Nephron (organoid): ENCODE results near the gene LIMK1.

Experiments used
- H3K27ac Mint-ChIP-seq, 3 experiments: 2 replicates each; pipeline ENCODE4 v1.8.0; 2020; ENCODE audit warnings: mixed read lengths in 3 of 3, mild to moderate bottlenecking in 2 of 3, moderate library complexity in 1 of 3
- H3K27me3 Mint-ChIP-seq: 2 replicates; pipeline ENCODE4 v1.8.0; 2021; ENCODE audit warnings: low read depth, mild to moderate bottlenecking, moderate library complexity, mixed read lengths
- H3K36me3 Mint-ChIP-seq: 2 replicates; pipeline ENCODE4 v1.8.0; 2020; ENCODE audit warnings: low read depth, mixed read lengths
- H3K4me1 Mint-ChIP-seq: 2 replicates; pipeline ENCODE4 v1.8.0; 2020; ENCODE audit warnings: mixed read lengths
- H3K4me3 Mint-ChIP-seq, 3 experiments: 2 replicates each; pipeline ENCODE4 v1.8.0; 2020; ENCODE audit warnings: mild to moderate bottlenecking in 3 of 3, mixed read lengths in 3 of 3, moderate library complexity in 2 of 3
- H3K9me3 Mint-ChIP-seq: 2 replicates; pipeline ENCODE4 v1.8.0; 2020; ENCODE audit warnings: mixed read lengths
- TF ChIP-seq, protein P1 (sequence below), 3 experiments: fragments of 200-600 bp; sonication (generic); IDR thresholded peaks; one replicate each; pipeline ENCODE4 v1.5.0; 2021; ENCODE audit warnings: antibody characterized with exemption in 3 of 3; ENCODE audit not compliant: unreplicated experiment in 3 of 3

Gene LIMK1

DNA sequence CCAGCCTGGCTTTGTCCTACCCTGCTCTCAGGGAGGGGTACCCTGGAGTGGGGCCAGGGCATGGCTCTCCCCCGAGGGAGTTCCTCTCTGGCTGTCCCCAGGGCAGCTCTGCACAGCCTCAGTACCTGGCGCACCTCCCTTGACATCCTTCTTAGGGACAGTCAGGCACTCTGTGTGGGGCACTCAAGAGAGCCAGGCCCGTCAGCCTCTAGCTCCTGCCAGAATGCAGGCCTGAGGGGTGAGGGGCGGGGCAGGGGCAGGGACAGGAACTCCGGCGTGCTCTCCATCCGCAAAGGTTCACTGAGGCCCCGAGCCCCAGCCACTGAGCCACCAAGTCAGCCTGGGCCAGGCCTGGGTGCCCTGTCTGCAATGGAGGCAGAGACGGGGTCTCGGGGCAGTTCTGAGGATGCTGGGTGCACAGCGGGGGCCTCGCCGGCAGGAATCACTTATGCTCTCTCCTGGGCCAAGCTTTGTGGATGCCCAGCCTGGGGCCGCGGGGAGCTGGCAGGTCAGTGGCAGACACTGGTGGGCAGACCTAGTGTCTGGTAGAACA, 10.1 kb downstream of the LIMK1 start:
- Mint-ChIP-seq H3K27me3 (no peaks in the 10 kb centered on the region), H3K36me3 (peaks cover 22% of the 10 kb centered on the region), H3K4me3 (peak overlapping the region; percentile 63 to 82 (median 75)), H3K4me1 (peaks cover 19% of the 10 kb centered on the region), H3K9me3 (no peaks in the 10 kb centered on the region), H3K27ac (peak overlapping the region; percentile 81 to 94 (median 89))
- TF ChIP-seq, protein P1, sequence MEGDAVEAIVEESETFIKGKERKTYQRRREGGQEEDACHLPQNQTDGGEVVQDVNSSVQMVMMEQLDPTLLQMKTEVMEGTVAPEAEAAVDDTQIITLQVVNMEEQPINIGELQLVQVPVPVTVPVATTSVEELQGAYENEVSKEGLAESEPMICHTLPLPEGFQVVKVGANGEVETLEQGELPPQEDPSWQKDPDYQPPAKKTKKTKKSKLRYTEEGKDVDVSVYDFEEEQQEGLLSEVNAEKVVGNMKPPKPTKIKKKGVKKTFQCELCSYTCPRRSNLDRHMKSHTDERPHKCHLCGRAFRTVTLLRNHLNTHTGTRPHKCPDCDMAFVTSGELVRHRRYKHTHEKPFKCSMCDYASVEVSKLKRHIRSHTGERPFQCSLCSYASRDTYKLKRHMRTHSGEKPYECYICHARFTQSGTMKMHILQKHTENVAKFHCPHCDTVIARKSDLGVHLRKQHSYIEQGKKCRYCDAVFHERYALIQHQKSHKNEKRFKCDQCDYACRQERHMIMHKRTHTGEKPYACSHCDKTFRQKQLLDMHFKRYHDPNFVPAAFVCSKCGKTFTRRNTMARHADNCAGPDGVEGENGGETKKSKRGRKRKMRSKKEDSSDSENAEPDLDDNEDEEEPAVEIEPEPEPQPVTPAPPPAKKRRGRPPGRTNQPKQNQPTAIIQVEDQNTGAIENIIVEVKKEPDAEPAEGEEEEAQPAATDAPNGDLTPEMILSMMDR (IDR thresholded peaks at IDR 0.05; ENCODE audit: unreplicated experiment in 3 of 3): no peak

DNA sequence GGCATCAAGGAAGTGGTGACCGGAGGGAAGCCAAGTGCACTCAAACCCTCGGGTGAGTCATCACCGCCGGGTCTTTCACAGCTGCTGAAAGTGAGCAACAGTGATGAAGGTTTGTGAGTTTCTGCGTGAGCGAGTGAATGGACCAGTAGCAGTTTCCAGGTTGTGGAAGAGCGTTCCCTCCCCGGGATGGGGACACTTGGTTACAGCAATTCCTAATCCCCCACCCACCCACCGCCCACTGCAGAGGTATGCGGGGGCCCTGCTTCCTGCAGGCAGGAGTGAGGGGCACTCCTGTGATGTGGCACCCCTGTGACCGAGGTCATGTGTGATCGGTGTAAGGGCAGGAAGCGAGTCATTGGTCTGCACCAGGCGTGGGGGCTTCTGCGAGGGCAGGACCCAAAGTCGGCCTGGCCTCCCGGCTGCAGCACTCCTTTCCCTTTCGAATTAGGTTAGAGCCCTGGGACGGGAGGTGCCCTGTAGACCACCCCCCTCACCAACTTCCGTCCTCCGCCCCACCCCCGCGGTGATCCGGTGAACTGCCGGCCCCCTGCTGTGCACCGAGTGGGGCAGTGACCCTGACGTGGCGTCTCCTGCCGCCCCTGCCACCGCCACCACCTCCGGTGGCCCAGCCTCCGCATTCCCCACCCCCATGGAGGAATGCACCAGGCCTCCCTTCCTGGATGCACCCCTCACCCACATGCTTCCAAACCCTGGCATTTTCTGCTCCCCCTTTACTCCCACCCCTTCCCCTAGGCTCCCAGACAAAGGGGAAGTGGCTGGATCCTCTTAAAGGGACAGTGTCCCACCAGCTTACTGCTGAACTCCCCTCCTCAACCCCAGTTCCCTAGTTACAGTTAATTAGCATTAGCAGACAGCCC, 10.9 kb downstream of the LIMK1 start:
- peak overlapping the region; percentile 80 to 82 (median 81) for H3K4me3 Mint-ChIP-seq
- H3K36me3 Mint-ChIP-seq: peaks cover 19% of the 10 kb centered on the region
- H3K27me3 Mint-ChIP-seq: no peaks in the 10 kb centered on the region
- TF ChIP-seq, protein P1 (IDR thresholded peaks at IDR 0.05; ENCODE audit: unreplicated experiment in 3 of 3): no peak
- H3K27ac Mint-ChIP-seq: peak overlapping the region; percentile 81 to 94 (median 90)
- H3K9me3 Mint-ChIP-seq: no peaks in the 10 kb centered on the region
- H3K4me1 Mint-ChIP-seq: peaks cover 19% of the 10 kb centered on the region

- Mint-ChIP-seq H3K27ac (peak overlapping the region; percentile 81 to 90 (median 86)), H3K4me1 (peaks cover 19% of the 10 kb centered on the region), H3K9me3 (no peaks in the 10 kb centered on the region), H3K4me3 (peak overlapping the region; percentile 80 to 81 (median 80)), H3K36me3 (peaks cover 21% of the 10 kb centered on the region), H3K27me3 (no peaks in the 10 kb centered on the region)
- TF ChIP-seq, protein P1 (IDR thresholded peaks at IDR 0.05; ENCODE audit: unreplicated experiment in 3 of 3): no peak
Observed at GRCh38 chr7:74095135-74095534, 11.5 kb downstream of the LIMK1 start.

DNA sequence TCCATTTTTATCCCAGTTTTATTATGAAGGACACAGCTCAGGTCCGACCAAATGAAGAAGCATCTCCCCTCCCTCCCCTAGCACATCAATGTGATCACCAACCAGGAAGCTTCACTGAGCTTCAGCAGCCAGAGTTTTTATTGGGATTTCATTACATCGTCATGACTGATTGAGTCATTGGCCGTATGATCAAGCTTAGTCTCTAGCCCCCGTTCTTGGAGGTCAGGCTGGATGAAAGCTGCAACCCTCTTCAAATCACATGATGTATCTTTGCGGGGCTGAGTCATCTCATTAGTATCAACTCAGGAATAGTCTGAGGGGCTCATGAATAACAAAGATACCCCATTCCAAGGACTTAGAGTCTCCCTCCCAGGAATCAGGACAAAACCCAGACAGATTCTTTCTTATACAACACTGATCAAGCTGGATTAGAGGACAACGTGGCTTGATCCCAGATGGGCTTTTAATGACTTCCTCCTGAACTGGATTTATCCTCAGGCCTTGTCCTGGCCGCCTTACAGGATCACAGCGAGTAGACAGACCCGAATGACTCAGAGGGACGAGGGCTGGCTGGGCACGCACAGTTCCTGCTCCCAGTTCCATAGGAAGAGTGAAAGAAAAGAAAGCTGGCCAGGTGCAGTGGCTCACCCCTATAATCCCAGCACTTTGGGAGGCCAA, 14.5 kb downstream of the LIMK1 start:
- H3K27me3 Mint-ChIP-seq: no peaks in the 10 kb centered on the region

DNA sequence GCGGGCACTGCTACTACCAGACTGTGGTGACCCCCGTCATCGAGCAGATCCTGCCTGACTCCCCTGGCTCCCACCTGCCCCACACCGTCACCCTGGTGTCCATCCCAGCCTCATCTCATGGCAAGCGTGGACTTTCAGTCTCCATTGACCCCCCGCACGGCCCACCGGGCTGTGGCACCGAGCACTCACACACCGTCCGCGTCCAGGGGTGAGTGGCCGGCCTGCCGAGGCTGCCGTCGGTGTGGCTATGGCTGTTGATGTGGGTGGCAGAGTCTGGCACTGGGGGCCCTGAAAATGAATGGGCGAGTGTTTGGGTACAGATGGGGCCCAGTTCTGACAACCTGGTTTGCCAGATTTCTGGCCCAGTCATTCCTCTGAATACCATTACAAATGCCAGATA, 15.4 kb downstream of the LIMK1 start:
- Mint-ChIP-seq H3K36me3 (peaks cover 34% of the 10 kb centered on the region), H3K27me3 (no peaks in the 10 kb centered on the region), H3K9me3 (no peaks in the 10 kb centered on the region), H3K4me3 (no peak overlapping the region), H3K27ac (no peak overlapping the region), H3K4me1 (peaks cover 25% of the 10 kb centered on the region)
- TF ChIP-seq, protein P1 (IDR thresholded peaks at IDR 0.05; ENCODE audit: unreplicated experiment in 3 of 3): no peak

More for the DNA sequence above, 14.5 kb downstream of the LIMK1 start:
- Mint-ChIP-seq H3K4me1 (peaks cover 28% of the 10 kb centered on the region), H3K9me3 (no peaks in the 10 kb centered on the region), H3K4me3 (peak overlapping the region in 1 of 3 experiments; percentile 13), H3K27ac (peak overlapping the region in 2 of 3 experiments; percentile 45 to 86), H3K36me3 (peaks cover 27% of the 10 kb centered on the region)
- TF ChIP-seq, protein P1 (IDR thresholded peaks at IDR 0.05; ENCODE audit: unreplicated experiment in 3 of 3): no peak
